GM10266 (cell line): Measurements from ENCODE around the gene PPP6R3.
A peak's percentile ranks its signal among the peaks of the same experiment; 100 is the strongest.

Experiments
- DNase-seq: peaks from one replicate; pipeline ENCODE4 v3.0.0; 2012; ENCODE audit errors: extremely low spot score
- CTCF ChIP-seq: IDR thresholded peaks from 2 replicates; pipeline ENCODE4 v1.5.1; 2012; ENCODE audit warnings: mild to moderate bottlenecking, low read depth; ENCODE audit not compliant: control insufficient read depth, insufficient read depth; ENCODE audit errors: missing control alignments

PPP6R3 gene

GRCh38 chr11:68563454-68563853 lies 102.9 kb downstream of the PPP6R3 start:
- no peak for TF ChIP-seq CTCF
- DNase-seq, result no peak

GRCh38 chr11:68564261-68564660 lies 103.7 kb downstream of the PPP6R3 start:
- no peak for TF ChIP-seq CTCF
- no peak for DNase-seq

- TF ChIP-seq CTCF, result no peak
- no peak for DNase-seq
These were observed 105.2 kb downstream of the PPP6R3 start for GRCh38 chr11:68565768-68566167.

- DNase-seq, result no peak
- no peak for TF ChIP-seq CTCF
These were observed 107.0 kb downstream of the PPP6R3 start for GRCh38 chr11:68567553-68567952.

- peak; percentile 23 for DNase-seq
- no peak for TF ChIP-seq CTCF
These were observed 108.8 kb downstream of the PPP6R3 start for GRCh38 chr11:68569357-68569756.

GRCh38 chr11:68570691-68571090 lies 110.1 kb downstream of the PPP6R3 start:
- TF ChIP-seq CTCF, result no peak
- no peak for DNase-seq

- TF ChIP-seq CTCF, result no peak
- no peak for DNase-seq
These were observed 113.8 kb downstream of the PPP6R3 start for GRCh38 chr11:68574308-68574707.
